Activated CD4-positive, CD25-positive, alpha-beta regulatory T cell (primary cell): ENCODE results near the gene CDC42EP2.
"Not testable (repeated sequence)": the region's sequence is repeated elsewhere in the genome, so short reads cannot be mapped to it uniquely, and the experiment has no call there.

Source experiments
- DNase-seq, 4 experiments: peaks; one replicate each; lab custom pipeline; 2025; lab: John Stamatoyannopoulos, UW

CDC42EP2 gene

GRCh38 chr11:65320386-65321075 is 5.9 kb downstream of the CDC42EP2 start:
- DNase-seq: no peak

- DNase-seq: no peak
Observed at GRCh38 chr11:65321076-65321475, 6.4 kb downstream of the CDC42EP2 start.

- no peak for DNase-seq
Observed at GRCh38 chr11:65321828-65322485, 7.3 kb downstream of the CDC42EP2 start.

- no peak for DNase-seq
Observed at GRCh38 chr11:65323813-65324212, 9.1 kb downstream of the CDC42EP2 start.

GRCh38 chr11:65325435-65325834 is 10.8 kb downstream of the CDC42EP2 start:
- no peak for DNase-seq

- no peak for DNase-seq
Observed at GRCh38 chr11:65327021-65327420, 12.4 kb downstream of the CDC42EP2 start.

- no peak for DNase-seq
Observed at GRCh38 chr11:65329478-65329877, 14.8 kb downstream of the CDC42EP2 start.

GRCh38 chr11:65329944-65330403 is 15.3 kb downstream of the CDC42EP2 start:
- DNase-seq: peak; percentile 59 to 79 (median 73)

GRCh38 chr11:65330544-65330943 is 15.9 kb downstream of the CDC42EP2 start:
- DNase-seq: no peak

- DNase-seq: not testable (repeated sequence)
Observed at GRCh38 chr11:65332591-65332990, 17.9 kb downstream of the CDC42EP2 start.

GRCh38 chr11:65334696-65335295 is 20.1 kb downstream of the CDC42EP2 start:
- no peak for DNase-seq

GRCh38 chr11:65338676-65339075 is 24.0 kb downstream of the CDC42EP2 start:
- DNase-seq: no peak

GRCh38 chr11:65340226-65340625 is 25.6 kb downstream of the CDC42EP2 start:
- no peak for DNase-seq

GRCh38 chr11:65341856-65342255 is 27.2 kb downstream of the CDC42EP2 start:
- no peak for DNase-seq

GRCh38 chr11:65351511-65351910 is 36.8 kb downstream of the CDC42EP2 start:
- no peak for DNase-seq

- DNase-seq: no peak
Observed at GRCh38 chr11:65352783-65353182, 38.1 kb downstream of the CDC42EP2 start.

- no peak for DNase-seq
Observed at GRCh38 chr11:65353376-65353775, 38.7 kb downstream of the CDC42EP2 start.

- DNase-seq: no peak
Observed at GRCh38 chr11:65353900-65354264, 39.2 kb downstream of the CDC42EP2 start.

- peak; percentile 93 to 95 (median 94) for DNase-seq
Observed at GRCh38 chr11:65354265-65355012, 39.8 kb downstream of the CDC42EP2 start, which contains the start of gene TIGD3. Gene TIGD3 (plus strand): TSS chr11:65354751. CDS start chr11:65355809, 1,058 bp downstream.

- peak; percentile 10 to 44 (median 32) for DNase-seq
Observed at GRCh38 chr11:65355013-65355775, 40.5 kb downstream of the CDC42EP2 start.

- DNase-seq: no peak
Observed at GRCh38 chr11:65355776-65356393, 41.2 kb downstream of the CDC42EP2 start.
